Cerebellar cortex (tissue), 1 donor: ENCODE measurements around the gene PARD6G.
A peak's percentile ranks its signal among the peaks of the same experiment; 100 is the strongest.
"Not testable (repeated sequence)": the region's sequence is repeated elsewhere in the genome, so short reads cannot be mapped to it uniquely, and the experiment has no call there.

Experiments used
- DNase-seq: peaks from one replicate; pipeline ENCODE4 v3.0.0-alpha.2; 2015; ENCODE audit warnings: low spot score

Gene PARD6G

GRCh38 chr18:80170395-80171053 is 76.8 kb downstream of the PARD6G start:
- no peak for DNase-seq

- DNase-seq, result no peak
Observed at GRCh38 chr18:80169607-80170006, 77.7 kb downstream of the PARD6G start.

- no peak for DNase-seq
Observed at GRCh38 chr18:80168982-80169381, 78.3 kb downstream of the PARD6G start.

GRCh38 chr18:80168346-80168745 is 79.0 kb downstream of the PARD6G start:
- no peak for DNase-seq

- DNase-seq, result no peak
Observed at GRCh38 chr18:80167931-80168330, 79.4 kb downstream of the PARD6G start.

- no peak for DNase-seq
Observed at GRCh38 chr18:80167331-80167730, 80.0 kb downstream of the PARD6G start.

- no peak for DNase-seq
Observed at GRCh38 chr18:80166725-80167124, 80.6 kb downstream of the PARD6G start.

- DNase-seq, result no peak
Observed at GRCh38 chr18:80166240-80166639, 81.1 kb downstream of the PARD6G start.

GRCh38 chr18:80164727-80165355 is 82.5 kb downstream of the PARD6G start:
- DNase-seq, result not testable (repeated sequence)

- DNase-seq, result no peak
Observed at GRCh38 chr18:80163183-80163582, 84.1 kb downstream of the PARD6G start.

- no peak for DNase-seq
Observed at GRCh38 chr18:80161781-80162417, 85.4 kb downstream of the PARD6G start.

GRCh38 chr18:80159713-80160636 is 87.3 kb downstream of the PARD6G start:
- no peak for DNase-seq

GRCh38 chr18:80158365-80158764 is 88.9 kb downstream of the PARD6G start:
- no peak for DNase-seq

- peak; percentile 76 for DNase-seq
Observed at GRCh38 chr18:80157708-80158343, 89.5 kb downstream of the PARD6G start.

GRCh38 chr18:80154293-80154692 is 93.0 kb downstream of the PARD6G start:
- peak; percentile 23 for DNase-seq

- DNase-seq, result no peak
Observed at GRCh38 chr18:80149667-80150066, 97.6 kb downstream of the PARD6G start.

- no peak for DNase-seq
Observed at GRCh38 chr18:80148326-80149199, 98.8 kb downstream of the PARD6G start.

GRCh38 chr18:80147418-80148325 is 99.6 kb downstream of the PARD6G start:
- peak; percentile 76 for DNase-seq

GRCh38 chr18:80147037-80147417 is 100.3 kb downstream of the PARD6G start:
- no peak for DNase-seq
